Upper lobe of right lung (tissue), 1 donor: Measurements from ENCODE around the gene SYNPO2. TPM values are rescaled to one million over a fixed set of nuclear protein-coding genes. Genes with fewer than 3 reads are reported as not detected.
"Not testable (repeated sequence)": the region's sequence is repeated elsewhere in the genome, so short reads cannot be mapped to it uniquely, and the experiment has no call there.

Source experiments
- ATAC-seq: fragments of 200-7000 bp; cut with Tn5 transposase; one replicate; pipeline ENCODE4 v1.9.1; 2020; ENCODE audit warnings: mild to moderate bottlenecking, moderate library complexity
- DNase-seq: peaks from one replicate; pipeline ENCODE4 v3.0.0-alpha.2; 2020
- H3K27ac ChIP-seq: fragments of 200-600 bp; one replicate; pipeline ENCODE4 v1.8.0; 2022
- H3K27me3 ChIP-seq: fragments of 200-600 bp; one replicate; pipeline ENCODE4 v1.8.0; 2022; ENCODE audit warnings: mild to moderate bottlenecking
- H3K36me3 ChIP-seq: fragments of 200-600 bp; one replicate; pipeline ENCODE4 v1.8.0; 2022
- H3K4me1 ChIP-seq: fragments of 200-600 bp; one replicate; pipeline ENCODE4 v1.8.0; 2022
- H3K4me3 ChIP-seq: fragments of 200-600 bp; one replicate; pipeline ENCODE4 v1.8.0; 2022; ENCODE audit warnings: mild to moderate bottlenecking
- H3K9me3 ChIP-seq: fragments of 200-600 bp; one replicate; pipeline ENCODE4 v1.8.0; 2022
- intact Hi-C: fragments of 100-400 bp; cut with DNase I; formaldehyde crosslinking; loops from one replicate; pipeline ENCODE4 v1.11.0; 2022
- total RNA-seq: library from RNA; stranded (reverse); fragmentation: NEBNext Ultra II Directional; extraction: Animal tissue kit (Norgen Biotek cat#: 25700); gene quantifications from one replicate; pipeline ENCODE4 v1.2.1, GENCODE V29; 2021
- TF ChIP-seq, protein P1 (sequence below): fragments of 200-600 bp; IDR thresholded peaks from one replicate; pipeline ENCODE4 v1.8.0; 2022; ENCODE audit warnings: antibody characterized with exemption
- donor health status: DM: no; HTN: yes; CAD: no; lungs with severe emphysema.

The SYNPO2 gene
- total RNA-seq, 1 donor from 2014 or later: 38.9 TPM

- TF ChIP-seq, protein P1, sequence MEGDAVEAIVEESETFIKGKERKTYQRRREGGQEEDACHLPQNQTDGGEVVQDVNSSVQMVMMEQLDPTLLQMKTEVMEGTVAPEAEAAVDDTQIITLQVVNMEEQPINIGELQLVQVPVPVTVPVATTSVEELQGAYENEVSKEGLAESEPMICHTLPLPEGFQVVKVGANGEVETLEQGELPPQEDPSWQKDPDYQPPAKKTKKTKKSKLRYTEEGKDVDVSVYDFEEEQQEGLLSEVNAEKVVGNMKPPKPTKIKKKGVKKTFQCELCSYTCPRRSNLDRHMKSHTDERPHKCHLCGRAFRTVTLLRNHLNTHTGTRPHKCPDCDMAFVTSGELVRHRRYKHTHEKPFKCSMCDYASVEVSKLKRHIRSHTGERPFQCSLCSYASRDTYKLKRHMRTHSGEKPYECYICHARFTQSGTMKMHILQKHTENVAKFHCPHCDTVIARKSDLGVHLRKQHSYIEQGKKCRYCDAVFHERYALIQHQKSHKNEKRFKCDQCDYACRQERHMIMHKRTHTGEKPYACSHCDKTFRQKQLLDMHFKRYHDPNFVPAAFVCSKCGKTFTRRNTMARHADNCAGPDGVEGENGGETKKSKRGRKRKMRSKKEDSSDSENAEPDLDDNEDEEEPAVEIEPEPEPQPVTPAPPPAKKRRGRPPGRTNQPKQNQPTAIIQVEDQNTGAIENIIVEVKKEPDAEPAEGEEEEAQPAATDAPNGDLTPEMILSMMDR: no peak
These were observed 160.7 kb downstream of the SYNPO2 start for GRCh38 chr4:119049342-119049741.

GRCh38 chr4:119050527-119051090 lies 162.0 kb downstream of the SYNPO2 start:
- Histone ChIP-seq H3K9me3 (no peaks in the 10 kb centered on the region), H3K27me3 (no peaks in the 10 kb centered on the region), H3K27ac (no peak overlapping the region), H3K36me3 (no peaks in the 10 kb centered on the region), H3K4me1 (peaks cover 11% of the 10 kb centered on the region), H3K4me3 (no peak overlapping the region)
- ATAC-seq: no peak
- TF ChIP-seq, protein P1: no peak
- intact Hi-C loops: no loop called here
- no peak for DNase-seq

More at GRCh38 chr4:119049342-119049741, 160.7 kb downstream of the SYNPO2 start:
- Histone ChIP-seq H3K36me3 (no peaks in the 10 kb centered on the region), H3K4me1 (peaks cover 12% of the 10 kb centered on the region), H3K27ac (no peak overlapping the region), H3K9me3 (no peaks in the 10 kb centered on the region), H3K27me3 (no peaks in the 10 kb centered on the region), H3K4me3 (no peak overlapping the region)
- intact Hi-C loops: no loop called here
- DNase-seq: no peak
- ATAC-seq: no peak

DNA sequence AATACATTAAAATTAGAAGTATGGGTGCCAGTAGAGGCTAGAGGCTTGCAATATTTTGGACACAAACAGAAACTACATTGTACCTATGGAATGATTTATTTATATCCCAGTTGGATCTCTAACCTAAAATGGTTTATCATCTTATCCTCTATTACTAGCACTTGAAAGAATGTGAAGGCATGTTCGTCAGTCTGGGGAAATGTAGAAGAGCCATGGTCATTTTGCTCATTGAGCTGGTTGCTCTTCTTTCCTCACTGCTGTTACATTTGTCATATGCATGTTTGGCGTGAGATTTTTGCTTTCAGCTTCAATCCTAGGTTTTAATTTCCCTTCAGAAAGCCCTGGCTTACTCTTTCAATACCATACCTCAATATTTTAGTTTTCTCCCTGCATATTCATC lies 164.6 kb downstream of the SYNPO2 start:
- no peaks in the 10 kb centered on the region for H3K36me3 ChIP-seq
- intact Hi-C loops: no loop called here
- no peak overlapping the region for H3K27ac ChIP-seq

DNA sequence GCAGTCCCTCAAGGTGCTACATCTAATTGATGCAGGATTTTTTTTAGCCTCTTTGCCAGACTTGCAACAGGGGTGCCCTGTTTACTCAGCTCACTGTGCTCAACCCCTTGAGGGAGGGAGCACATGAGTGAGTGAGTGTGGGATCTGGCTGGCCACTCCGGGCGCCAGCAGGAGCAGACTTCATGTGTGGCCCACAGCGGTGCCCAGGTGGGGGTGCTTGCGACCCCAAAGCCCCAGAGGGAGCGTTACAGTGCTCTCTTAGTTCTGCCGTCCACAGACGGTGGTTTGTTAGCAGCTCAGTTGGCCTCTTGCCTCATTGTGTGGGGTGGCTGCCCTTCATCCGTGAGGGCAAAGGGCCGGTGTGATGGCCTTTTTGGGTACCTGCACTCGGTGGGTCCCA lies 165.3 kb downstream of the SYNPO2 start:
- ATAC-seq: peak; percentile 15
- H3K27me3 ChIP-seq: no peaks in the 10 kb centered on the region
- intact Hi-C loops: no loop called here
- H3K36me3 ChIP-seq: no peaks in the 10 kb centered on the region
- TF ChIP-seq, protein P1: no peak
- DNase-seq: no peak
- H3K4me1 ChIP-seq: no peaks in the 10 kb centered on the region
- H3K27ac ChIP-seq: no peak overlapping the region
- no peaks in the 10 kb centered on the region for H3K9me3 ChIP-seq
- no peak overlapping the region for H3K4me3 ChIP-seq

More for the DNA sequence above, 164.6 kb downstream of the SYNPO2 start:
- Histone ChIP-seq H3K9me3 (no peaks in the 10 kb centered on the region), H3K4me1 (no peaks in the 10 kb centered on the region), H3K4me3 (no peak overlapping the region), H3K27me3 (no peaks in the 10 kb centered on the region)
- ATAC-seq (no peak), DNase-seq (no peak)
- TF ChIP-seq, protein P1: no peak

GRCh38 chr4:119057417-119057816 lies 168.8 kb downstream of the SYNPO2 start:
- intact Hi-C loops: no loop called here
- H3K4me3 ChIP-seq: no peak overlapping the region
- H3K9me3 ChIP-seq: no peaks in the 10 kb centered on the region
- H3K27ac ChIP-seq: no peak overlapping the region
- H3K4me1 ChIP-seq: no peaks in the 10 kb centered on the region
- no peaks in the 10 kb centered on the region for H3K36me3 ChIP-seq
- ATAC-seq (no peak), DNase-seq (no peak)
- no peaks in the 10 kb centered on the region for H3K27me3 ChIP-seq
- TF ChIP-seq, protein P1: no peak

GRCh38 chr4:119059221-119059620 lies 170.6 kb downstream of the SYNPO2 start:
- no peak overlapping the region for H3K4me3 ChIP-seq
- no peaks in the 10 kb centered on the region for H3K9me3 ChIP-seq
- ATAC-seq (no peak), DNase-seq (no peak)
- H3K36me3 ChIP-seq: no peaks in the 10 kb centered on the region
- H3K27me3 ChIP-seq: no peaks in the 10 kb centered on the region
- TF ChIP-seq, protein P1: no peak
- intact Hi-C loops: no loop called here
- H3K27ac ChIP-seq: no peak overlapping the region
- H3K4me1 ChIP-seq: no peaks in the 10 kb centered on the region

- H3K4me1 ChIP-seq: not testable (repeated sequence)
These were observed 178.5 kb downstream of the SYNPO2 start for GRCh38 chr4:119067125-119067524.

DNA sequence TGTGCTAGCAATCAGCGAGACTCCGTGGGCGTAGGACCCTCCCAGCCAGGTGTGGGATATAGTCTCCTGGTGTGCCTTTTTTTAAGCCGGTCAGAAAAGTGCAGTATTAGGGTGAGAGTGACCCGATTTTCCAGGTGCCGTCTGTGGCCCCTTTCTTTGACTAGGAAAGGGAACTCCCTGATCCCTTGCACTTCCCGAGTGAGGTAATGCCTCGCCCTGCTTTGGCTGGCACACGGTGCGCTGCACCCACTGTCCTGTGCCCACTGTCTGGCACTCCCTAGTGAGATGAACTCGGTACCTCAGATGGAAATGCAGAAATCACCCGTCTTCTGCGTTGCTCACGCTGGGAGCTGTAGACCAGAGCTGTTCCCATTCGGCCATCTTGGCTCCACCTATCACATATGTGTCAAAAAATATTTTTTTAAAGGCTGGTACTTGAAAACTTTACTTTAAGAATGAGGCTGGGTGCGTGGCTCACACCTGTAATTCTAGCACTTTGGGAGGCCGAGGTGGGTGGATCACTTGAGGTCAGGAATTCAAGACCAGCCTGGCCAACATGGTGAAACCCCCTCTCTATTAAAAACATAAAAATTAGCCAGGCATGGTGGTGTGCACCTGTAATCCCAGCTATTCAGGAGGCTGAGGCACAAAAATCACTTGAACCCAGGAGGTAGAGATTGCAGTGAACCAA lies 179.2 kb downstream of the SYNPO2 start:
- H3K4me3 ChIP-seq, DNase-seq, ATAC-seq, H3K27me3 ChIP-seq, H3K27ac ChIP-seq, H3K36me3 ChIP-seq, intact Hi-C loops, H3K4me1 ChIP-seq, H3K9me3 ChIP-seq: not testable (repeated sequence)

More at GRCh38 chr4:119067125-119067524, 178.5 kb downstream of the SYNPO2 start:
- H3K4me3 ChIP-seq, H3K36me3 ChIP-seq, H3K27ac ChIP-seq, ATAC-seq, H3K27me3 ChIP-seq, intact Hi-C loops, H3K9me3 ChIP-seq, DNase-seq: not testable (repeated sequence)
